ENCODE results near the gene KCNIP1.

Gene KCNIP1

GRCh38 chr5:170469414-170469813 lies 34.4 kb upstream of the KCNIP1 start:
- Histone ChIP-seq H3K79me2 (ENCODE audit: insufficient read depth, low read length) (no peaks in the 10 kb centered on the region), H3K9ac (ENCODE audit: low read depth, low read length, poor library complexity, severe bottlenecking) (no peak overlapping the region), H2AFZ (ENCODE audit: low read length) (no peak overlapping the region), H3F3A (ENCODE audit: low read depth) (no peaks in the 10 kb centered on the region), H3K9me3 (ENCODE audit: insufficient read depth, low read depth, low read length) (no peaks in the 10 kb centered on the region), H3K36me3 (ENCODE audit: insufficient read depth, low read length) (no peaks in the 10 kb centered on the region), H3K9me2 (replicated peaks; ENCODE audit: low read depth, low read length) (no peaks in the 10 kb centered on the region), H3K27me3 (ENCODE audit: insufficient read depth, low read length, poor library complexity, severe bottlenecking) (no peaks in the 10 kb centered on the region), H3K4me1 (ENCODE audit: insufficient read depth, low read length, poor library complexity, severe bottlenecking) (no peaks in the 10 kb centered on the region), H3K4me2 (ENCODE audit: low read depth, low read length, poor library complexity, severe bottlenecking) (no peak overlapping the region), H3K4me3 (ENCODE audit: low read length, poor library complexity, severe bottlenecking) (no peak overlapping the region), H4K20me1 (ENCODE audit: insufficient read depth, low read length, poor library complexity, severe bottlenecking) (no peaks in the 10 kb centered on the region)
- TF ChIP-seq EZH2phosphoT487 (IDR thresholded peaks at IDR 0.05; ENCODE audit: borderline replicate concordance) = no peak
- no peak for TF ChIP-seq CTCF (conservative IDR thresholded peaks at IDR 0.05; ENCODE audit: low read length)

- H3K4me1 ChIP-seq (ENCODE audit: insufficient read depth, low read length, poor library complexity, severe bottlenecking) = no peaks in the 10 kb centered on the region
- no peaks in the 10 kb centered on the region for H3K79me2 ChIP-seq (ENCODE audit: insufficient read depth, low read length)
- no peaks in the 10 kb centered on the region for H3K9me3 ChIP-seq (ENCODE audit: insufficient read depth, low read depth, low read length)
- H2AFZ ChIP-seq (ENCODE audit: low read length) = no peak overlapping the region
- H3K4me3 ChIP-seq (ENCODE audit: low read length, poor library complexity, severe bottlenecking) = no peak overlapping the region
- no peaks in the 10 kb centered on the region for H3K36me3 ChIP-seq (ENCODE audit: insufficient read depth, low read length)
- TF ChIP-seq EZH2phosphoT487 (IDR thresholded peaks at IDR 0.05; ENCODE audit: borderline replicate concordance) (no peak), CTCF (conservative IDR thresholded peaks at IDR 0.05; ENCODE audit: low read length) (no peak)
- no peak overlapping the region for H3K4me2 ChIP-seq (ENCODE audit: low read depth, low read length, poor library complexity, severe bottlenecking)
- H3K9ac ChIP-seq (ENCODE audit: low read depth, low read length, poor library complexity, severe bottlenecking) = no peak overlapping the region
- no peaks in the 10 kb centered on the region for H3K9me2 ChIP-seq (replicated peaks; ENCODE audit: low read depth, low read length)
- H4K20me1 ChIP-seq (ENCODE audit: insufficient read depth, low read length, poor library complexity, severe bottlenecking) = no peaks in the 10 kb centered on the region
- no peaks in the 10 kb centered on the region for H3K27me3 ChIP-seq (ENCODE audit: insufficient read depth, low read length, poor library complexity, severe bottlenecking)
- no peaks in the 10 kb centered on the region for H3F3A ChIP-seq (ENCODE audit: low read depth)
These were observed 33.5 kb upstream of the KCNIP1 start for GRCh38 chr5:170470275-170470674.

- no peak overlapping the region for H2AFZ ChIP-seq (ENCODE audit: low read length)
- H4K20me1 ChIP-seq (ENCODE audit: insufficient read depth, low read length, poor library complexity, severe bottlenecking) = no peaks in the 10 kb centered on the region
- H3F3A ChIP-seq (ENCODE audit: low read depth) = no peaks in the 10 kb centered on the region
- H3K4me2 ChIP-seq (ENCODE audit: low read depth, low read length, poor library complexity, severe bottlenecking) = no peak overlapping the region
- no peak overlapping the region for H3K4me3 ChIP-seq (ENCODE audit: low read length, poor library complexity, severe bottlenecking)
- H3K4me1 ChIP-seq (ENCODE audit: insufficient read depth, low read length, poor library complexity, severe bottlenecking) = no peaks in the 10 kb centered on the region
- H3K9me3 ChIP-seq (ENCODE audit: insufficient read depth, low read depth, low read length) = no peaks in the 10 kb centered on the region
- TF ChIP-seq EZH2phosphoT487 (IDR thresholded peaks at IDR 0.05; ENCODE audit: borderline replicate concordance) = no peak
- H3K36me3 ChIP-seq (ENCODE audit: insufficient read depth, low read length) = no peaks in the 10 kb centered on the region
- no peak overlapping the region for H3K9ac ChIP-seq (ENCODE audit: low read depth, low read length, poor library complexity, severe bottlenecking)
- H3K79me2 ChIP-seq (ENCODE audit: insufficient read depth, low read length) = no peaks in the 10 kb centered on the region
- no peaks in the 10 kb centered on the region for H3K27me3 ChIP-seq (ENCODE audit: insufficient read depth, low read length, poor library complexity, severe bottlenecking)
- H3K9me2 ChIP-seq (replicated peaks; ENCODE audit: low read depth, low read length) = no peaks in the 10 kb centered on the region
These were observed 32.9 kb upstream of the KCNIP1 start for GRCh38 chr5:170470808-170471404.

- Histone ChIP-seq H3K4me1 (ENCODE audit: insufficient read depth, low read length, poor library complexity, severe bottlenecking) (no peaks in the 10 kb centered on the region), H2AFZ (ENCODE audit: low read length) (no peak overlapping the region), H3K79me2 (ENCODE audit: insufficient read depth, low read length) (no peaks in the 10 kb centered on the region), H3K4me3 (ENCODE audit: low read length, poor library complexity, severe bottlenecking) (no peak overlapping the region), H3K4me2 (ENCODE audit: low read depth, low read length, poor library complexity, severe bottlenecking) (no peak overlapping the region), H3K9ac (ENCODE audit: low read depth, low read length, poor library complexity, severe bottlenecking) (no peak overlapping the region), H3F3A (ENCODE audit: low read depth) (no peaks in the 10 kb centered on the region), H4K20me1 (ENCODE audit: insufficient read depth, low read length, poor library complexity, severe bottlenecking) (no peaks in the 10 kb centered on the region), H3K9me3 (ENCODE audit: insufficient read depth, low read depth, low read length) (no peaks in the 10 kb centered on the region), H3K36me3 (ENCODE audit: insufficient read depth, low read length) (no peaks in the 10 kb centered on the region), H3K27me3 (ENCODE audit: insufficient read depth, low read length, poor library complexity, severe bottlenecking) (no peaks in the 10 kb centered on the region), H3K9me2 (replicated peaks; ENCODE audit: low read depth, low read length) (no peaks in the 10 kb centered on the region)
- TF ChIP-seq CTCF (conservative IDR thresholded peaks at IDR 0.05; ENCODE audit: low read length) (no peak), EZH2phosphoT487 (IDR thresholded peaks at IDR 0.05; ENCODE audit: borderline replicate concordance) (no peak)
These were observed 32.2 kb upstream of the KCNIP1 start for GRCh38 chr5:170471551-170472178.

Measured in Loucy (cell line).